ENCODE measurements around the gene ARHGDIG.

DNA sequence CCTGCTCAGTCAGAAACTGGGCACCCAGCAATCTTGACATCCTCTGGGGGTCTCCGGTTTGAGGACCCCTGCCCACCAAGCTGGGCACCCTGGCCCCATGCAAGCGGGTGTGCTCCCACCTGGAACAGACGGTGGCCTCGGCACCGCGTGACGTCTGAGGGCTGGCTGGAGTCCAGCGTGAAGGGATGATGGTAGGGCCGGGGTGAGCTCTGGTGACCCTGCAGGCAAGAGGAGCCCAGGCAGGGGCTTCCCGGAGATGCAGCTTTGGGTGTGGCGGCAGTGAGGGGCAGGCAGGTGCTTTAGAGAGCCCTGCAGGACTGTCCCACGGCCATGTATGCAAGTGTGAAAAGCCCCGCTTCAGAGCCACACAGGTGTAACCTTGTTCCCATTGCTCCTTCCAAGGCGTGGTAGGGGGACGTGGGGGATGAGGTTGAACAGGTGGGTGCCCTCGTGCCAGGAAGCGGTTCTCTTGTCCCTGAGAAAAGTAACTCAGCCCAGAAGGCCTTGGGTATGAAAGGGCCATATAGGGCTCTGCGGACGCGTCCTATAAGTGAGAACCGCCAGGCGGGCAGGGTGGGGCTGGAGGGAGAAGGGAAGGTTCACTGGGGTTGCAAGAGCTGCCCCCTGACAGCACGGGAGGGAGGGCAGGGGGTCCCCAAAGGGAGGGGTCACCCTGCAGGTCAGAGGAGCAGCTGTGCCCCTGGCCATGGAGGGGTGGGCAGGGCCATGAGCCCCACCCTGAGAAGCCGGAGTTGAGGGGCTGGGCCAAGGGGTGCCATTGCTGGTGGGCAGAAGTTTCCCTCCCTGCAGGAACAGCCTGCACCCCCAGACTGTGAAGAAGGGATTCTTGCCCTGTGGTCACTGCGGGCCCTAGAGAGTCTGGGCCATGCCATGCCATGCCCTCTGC lies 13.9 kb upstream of the ARHGDIG start:
- TF ChIP-seq POLR2A (IDR thresholded peaks at IDR 0.05; ENCODE audit: low read depth, low read length), result no peak
- no peak for TF ChIP-seq POLR2AphosphoS5 (IDR thresholded peaks at IDR 0.05; ENCODE audit: low read depth, low read length)
- no peak for TF ChIP-seq TAF1 (IDR thresholded peaks at IDR 0.05; ENCODE audit: low read depth, low read length)
- TF ChIP-seq SPI1 (IDR thresholded peaks at IDR 0.05; ENCODE audit: low read depth, low read length), result no peak
- TF ChIP-seq PAX5 (IDR thresholded peaks at IDR 0.05; ENCODE audit: insufficient read depth, low read length, severe bottlenecking), result no peak
